ENCODE measurements around the gene ARL15. TPM values are rescaled to one million over a fixed set of nuclear protein-coding genes. Genes with fewer than 3 reads are reported as not detected.

The ARL15 gene
- total and polyA plus RNA-seq, 4 donors, result 5.0 to 24.8 (median 13.3) TPM

DNA sequence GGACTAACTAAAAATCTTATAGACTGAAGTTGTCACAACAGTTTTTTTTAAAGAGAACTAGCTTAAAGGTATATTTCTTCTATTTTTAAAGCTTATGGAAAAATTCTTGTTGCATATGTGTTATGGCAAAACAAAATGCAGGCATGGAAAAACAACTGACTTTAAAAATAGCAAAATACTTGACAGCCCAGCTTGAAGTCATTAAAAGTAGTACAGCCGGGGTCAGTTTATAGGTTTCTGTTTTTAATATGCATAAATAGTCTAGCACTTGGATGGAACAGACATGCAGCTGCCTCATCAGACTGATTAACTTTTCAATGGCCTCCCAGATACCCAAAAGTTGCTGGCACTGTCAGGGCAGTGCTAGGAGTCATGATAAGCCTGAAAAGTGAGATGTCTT lies 22.3 kb upstream of the ARL15 start:
- H3K27ac ChIP-seq (ENCODE audit: low read depth in 1 of 2, low read length in 2 of 2), result no peak overlapping the region

DNA sequence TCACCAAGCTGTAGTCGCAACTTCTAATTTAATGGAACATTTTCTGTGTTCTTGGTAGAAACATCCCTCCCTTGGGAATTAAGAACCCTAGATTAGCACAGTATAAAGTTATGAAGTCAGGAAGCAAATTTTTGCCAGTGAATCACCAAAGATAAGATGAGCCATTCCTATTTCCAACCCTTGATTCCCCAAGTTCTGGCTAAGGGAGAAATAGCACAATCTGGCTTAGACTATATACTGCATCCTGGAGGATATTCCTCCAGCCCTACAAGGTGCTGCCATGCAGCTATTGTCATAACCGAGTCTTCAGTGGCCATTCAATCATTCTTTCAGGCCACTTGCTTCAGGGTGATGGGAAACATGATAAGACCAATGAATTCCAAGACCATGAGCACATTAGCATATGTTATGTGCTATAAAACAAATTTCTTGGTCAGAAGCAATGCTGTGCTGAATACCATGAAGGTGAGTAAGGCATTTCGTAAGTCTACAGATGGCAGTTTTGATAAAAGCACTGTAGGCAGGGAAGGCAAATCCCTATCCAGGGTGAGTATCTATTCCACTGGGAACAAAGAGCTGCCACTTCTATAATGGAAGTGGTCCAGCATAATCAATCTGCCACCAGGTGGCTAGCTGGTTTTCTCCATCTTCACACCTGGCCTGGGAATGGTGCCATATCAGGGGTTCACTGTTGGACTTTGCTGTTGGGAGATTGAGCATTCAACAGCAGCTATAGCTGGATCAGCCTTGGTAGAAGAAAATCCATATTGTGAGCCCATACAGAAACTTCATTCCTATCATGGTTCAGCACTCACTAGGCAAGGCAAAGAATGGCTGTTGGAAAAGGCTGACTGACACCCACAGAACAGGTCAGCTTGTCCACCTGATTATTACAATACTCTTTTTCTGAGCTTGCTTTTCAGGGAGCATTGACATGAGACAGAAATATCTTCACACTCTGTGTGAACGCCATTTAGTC lies 19.6 kb upstream of the ARL15 start:
- no peak for DNase-seq (ENCODE audit: low spot score)
- Histone ChIP-seq H3K27me3 (ENCODE audit: control insufficient read depth in 4 of 4, insufficient read depth in 4 of 4, low read length in 3 of 4) (no peaks in the 10 kb centered on the region), H3K36me3 (ENCODE audit: control insufficient read depth in 4 of 4, insufficient read depth in 3 of 4, low read depth in 1 of 4, low read length in 3 of 4) (no peaks in the 10 kb centered on the region), H3K9me3 (ENCODE audit: control insufficient read depth in 4 of 4, low read length in 3 of 4) (peaks cover 0 to 2% (median 0%) of the 10 kb centered on the region in 4 donors), H3K4me1 (ENCODE audit: control insufficient read depth in 4 of 4, insufficient read depth in 4 of 4, low read length in 3 of 4) (no peaks in the 10 kb centered on the region), H3K27ac (ENCODE audit: low read depth in 1 of 2, low read length in 2 of 2) (no peak overlapping the region), H3K9ac (ENCODE audit: low read depth in 1 of 2, low read length in 2 of 2) (no peak overlapping the region), H3K4me3 (ENCODE audit: low read depth in 1 of 3, low read length in 3 of 3) (no peak overlapping the region)
- 85% methylated on average over 4 of the region's 4 CpGs for WGBS
- TF ChIP-seq TAF1 (conservative IDR thresholded peaks at IDR 0.05), result no peak
- no peak for TF ChIP-seq ATF3 (IDR thresholded peaks at IDR 0.05)
- no peak for TF ChIP-seq RAD21 (IDR thresholded peaks at IDR 0.05)
- TF ChIP-seq HNF4A (conservative IDR thresholded peaks at IDR 0.05), result no peak
- TF ChIP-seq EGR1 (IDR thresholded peaks at IDR 0.05; ENCODE audit: low read depth in 2 of 2), result no peak
- no peak for TF ChIP-seq SP1 (IDR thresholded peaks at IDR 0.05)
- no peak for TF ChIP-seq FOXA2 (IDR thresholded peaks at IDR 0.05)
- TF ChIP-seq JUND (IDR thresholded peaks at IDR 0.05), result no peak
- TF ChIP-seq FOXA1 (IDR thresholded peaks at IDR 0.05), result no peak
- no peak for TF ChIP-seq GABPA (IDR thresholded peaks at IDR 0.05 in 1 of 2, conservative IDR thresholded peaks at IDR 0.05 in 1 of 2)
- no peak for TF ChIP-seq YY1 (IDR thresholded peaks at IDR 0.05)
- TF ChIP-seq, protein P1, sequence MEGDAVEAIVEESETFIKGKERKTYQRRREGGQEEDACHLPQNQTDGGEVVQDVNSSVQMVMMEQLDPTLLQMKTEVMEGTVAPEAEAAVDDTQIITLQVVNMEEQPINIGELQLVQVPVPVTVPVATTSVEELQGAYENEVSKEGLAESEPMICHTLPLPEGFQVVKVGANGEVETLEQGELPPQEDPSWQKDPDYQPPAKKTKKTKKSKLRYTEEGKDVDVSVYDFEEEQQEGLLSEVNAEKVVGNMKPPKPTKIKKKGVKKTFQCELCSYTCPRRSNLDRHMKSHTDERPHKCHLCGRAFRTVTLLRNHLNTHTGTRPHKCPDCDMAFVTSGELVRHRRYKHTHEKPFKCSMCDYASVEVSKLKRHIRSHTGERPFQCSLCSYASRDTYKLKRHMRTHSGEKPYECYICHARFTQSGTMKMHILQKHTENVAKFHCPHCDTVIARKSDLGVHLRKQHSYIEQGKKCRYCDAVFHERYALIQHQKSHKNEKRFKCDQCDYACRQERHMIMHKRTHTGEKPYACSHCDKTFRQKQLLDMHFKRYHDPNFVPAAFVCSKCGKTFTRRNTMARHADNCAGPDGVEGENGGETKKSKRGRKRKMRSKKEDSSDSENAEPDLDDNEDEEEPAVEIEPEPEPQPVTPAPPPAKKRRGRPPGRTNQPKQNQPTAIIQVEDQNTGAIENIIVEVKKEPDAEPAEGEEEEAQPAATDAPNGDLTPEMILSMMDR (IDR thresholded peaks at IDR 0.05; ENCODE audit: low read depth, low read length, missing input control), result no peak

More for the DNA sequence above, 22.3 kb upstream of the ARL15 start:
- Histone ChIP-seq H3K27me3 (ENCODE audit: control insufficient read depth in 4 of 4, insufficient read depth in 4 of 4, low read length in 3 of 4) (no peaks in the 10 kb centered on the region), H3K36me3 (ENCODE audit: control insufficient read depth in 4 of 4, insufficient read depth in 3 of 4, low read depth in 1 of 4, low read length in 3 of 4) (no peaks in the 10 kb centered on the region), H3K9ac (ENCODE audit: low read depth in 1 of 2, low read length in 2 of 2) (no peak overlapping the region), H3K4me1 (ENCODE audit: control insufficient read depth in 4 of 4, insufficient read depth in 4 of 4, low read length in 3 of 4) (no peaks in the 10 kb centered on the region), H3K4me3 (ENCODE audit: low read depth in 1 of 3, low read length in 3 of 3) (no peak overlapping the region), H3K9me3 (ENCODE audit: control insufficient read depth in 4 of 4, low read length in 3 of 4) (peaks cover 0 to 2% (median under 1%) of the 10 kb centered on the region in 4 donors)
- TF ChIP-seq EGR1 (IDR thresholded peaks at IDR 0.05; ENCODE audit: low read depth in 2 of 2), result no peak
- TF ChIP-seq, protein P2, sequence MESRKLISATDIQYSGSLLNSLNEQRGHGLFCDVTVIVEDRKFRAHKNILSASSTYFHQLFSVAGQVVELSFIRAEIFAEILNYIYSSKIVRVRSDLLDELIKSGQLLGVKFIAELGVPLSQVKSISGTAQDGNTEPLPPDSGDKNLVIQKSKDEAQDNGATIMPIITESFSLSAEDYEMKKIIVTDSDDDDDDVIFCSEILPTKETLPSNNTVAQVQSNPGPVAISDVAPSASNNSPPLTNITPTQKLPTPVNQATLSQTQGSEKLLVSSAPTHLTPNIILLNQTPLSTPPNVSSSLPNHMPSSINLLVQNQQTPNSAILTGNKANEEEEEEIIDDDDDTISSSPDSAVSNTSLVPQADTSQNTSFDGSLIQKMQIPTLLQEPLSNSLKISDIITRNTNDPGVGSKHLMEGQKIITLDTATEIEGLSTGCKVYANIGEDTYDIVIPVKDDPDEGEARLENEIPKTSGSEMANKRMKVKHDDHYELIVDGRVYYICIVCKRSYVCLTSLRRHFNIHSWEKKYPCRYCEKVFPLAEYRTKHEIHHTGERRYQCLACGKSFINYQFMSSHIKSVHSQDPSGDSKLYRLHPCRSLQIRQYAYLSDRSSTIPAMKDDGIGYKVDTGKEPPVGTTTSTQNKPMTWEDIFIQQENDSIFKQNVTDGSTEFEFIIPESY (IDR thresholded peaks at IDR 0.05), result no peak
- TF ChIP-seq FOXA2 (IDR thresholded peaks at IDR 0.05), result no peak
- TF ChIP-seq YY1 (IDR thresholded peaks at IDR 0.05), result no peak
- TF ChIP-seq, protein P3, sequence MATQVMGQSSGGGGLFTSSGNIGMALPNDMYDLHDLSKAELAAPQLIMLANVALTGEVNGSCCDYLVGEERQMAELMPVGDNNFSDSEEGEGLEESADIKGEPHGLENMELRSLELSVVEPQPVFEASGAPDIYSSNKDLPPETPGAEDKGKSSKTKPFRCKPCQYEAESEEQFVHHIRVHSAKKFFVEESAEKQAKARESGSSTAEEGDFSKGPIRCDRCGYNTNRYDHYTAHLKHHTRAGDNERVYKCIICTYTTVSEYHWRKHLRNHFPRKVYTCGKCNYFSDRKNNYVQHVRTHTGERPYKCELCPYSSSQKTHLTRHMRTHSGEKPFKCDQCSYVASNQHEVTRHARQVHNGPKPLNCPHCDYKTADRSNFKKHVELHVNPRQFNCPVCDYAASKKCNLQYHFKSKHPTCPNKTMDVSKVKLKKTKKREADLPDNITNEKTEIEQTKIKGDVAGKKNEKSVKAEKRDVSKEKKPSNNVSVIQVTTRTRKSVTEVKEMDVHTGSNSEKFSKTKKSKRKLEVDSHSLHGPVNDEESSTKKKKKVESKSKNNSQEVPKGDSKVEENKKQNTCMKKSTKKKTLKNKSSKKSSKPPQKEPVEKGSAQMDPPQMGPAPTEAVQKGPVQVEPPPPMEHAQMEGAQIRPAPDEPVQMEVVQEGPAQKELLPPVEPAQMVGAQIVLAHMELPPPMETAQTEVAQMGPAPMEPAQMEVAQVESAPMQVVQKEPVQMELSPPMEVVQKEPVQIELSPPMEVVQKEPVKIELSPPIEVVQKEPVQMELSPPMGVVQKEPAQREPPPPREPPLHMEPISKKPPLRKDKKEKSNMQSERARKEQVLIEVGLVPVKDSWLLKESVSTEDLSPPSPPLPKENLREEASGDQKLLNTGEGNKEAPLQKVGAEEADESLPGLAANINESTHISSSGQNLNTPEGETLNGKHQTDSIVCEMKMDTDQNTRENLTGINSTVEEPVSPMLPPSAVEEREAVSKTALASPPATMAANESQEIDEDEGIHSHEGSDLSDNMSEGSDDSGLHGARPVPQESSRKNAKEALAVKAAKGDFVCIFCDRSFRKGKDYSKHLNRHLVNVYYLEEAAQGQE (IDR thresholded peaks at IDR 0.05), result no peak
- TF ChIP-seq FOXA1 (IDR thresholded peaks at IDR 0.05), result no peak
- no peak for TF ChIP-seq SP1 (IDR thresholded peaks at IDR 0.05)
- no peak for TF ChIP-seq HNF4G (IDR thresholded peaks at IDR 0.05)
- TF ChIP-seq, protein P1 (IDR thresholded peaks at IDR 0.05; ENCODE audit: low read depth, low read length, missing input control), result no peak
- TF ChIP-seq GABPA (IDR thresholded peaks at IDR 0.05 in 1 of 2, conservative IDR thresholded peaks at IDR 0.05 in 1 of 2), result no peak
- no peak for TF ChIP-seq RAD21 (IDR thresholded peaks at IDR 0.05)
- TF ChIP-seq RXRA (IDR thresholded peaks at IDR 0.05), result no peak
- DNase-seq (ENCODE audit: low spot score), result no peak
- 82% methylated on average over 1 of the region's 1 CpG for WGBS

All from liver (tissue), 9 donors.